H1 (cell line): Measurements from ENCODE around the gene CCDC78. TPM values are rescaled to one million over a fixed set of nuclear protein-coding genes. Genes with fewer than 3 reads are reported as not detected.

ENCODE experiments used
- CEBPB ChIP-seq: IDR thresholded peaks from 2 replicates; pipeline ENCODE4 v1.6.1; 2012; ENCODE audit warnings: low read depth, low read length
- CTCF ChIP-seq, 3 experiments: IDR thresholded peaks; 1 replicate in 2 of 3; 2 replicates in 1 of 3; pipeline versions ENCODE4 v1.5.1 to v1.6.1; 2011; ENCODE audit warnings: low read length in 3 of 3, mild to moderate bottlenecking in 3 of 3, inconsistent platforms in 2 of 3, low read depth in 1 of 3, moderate library complexity in 1 of 3; ENCODE audit not compliant: insufficient read depth in 1 of 3; ENCODE audit errors: control extremely low read depth in 1 of 3
- HDAC2 ChIP-seq, 2 experiments: fragments of 300-600 bp in 1 of 2; sonication (generic) in 1 of 2; IDR thresholded peaks; 2 replicates each; pipeline ENCODE4 v1.6.1; 2011 to 2012; ENCODE audit warnings: low read depth in 2 of 2, low read length in 2 of 2, mild to moderate bottlenecking in 2 of 2, moderate library complexity in 2 of 2, borderline replicate concordance in 1 of 2, inconsistent platforms in 1 of 2
- NRF1 ChIP-seq: IDR thresholded peaks from 2 replicates; pipeline ENCODE4 v1.6.1; 2011; ENCODE audit warnings: mild to moderate bottlenecking, low read depth, low read length, improper control_type of control experiment
- POLR2A ChIP-seq, 2 experiments: IDR thresholded peaks; 1 replicate in 1 of 2; 2 replicates in 1 of 2; pipeline ENCODE4 v1.6.1; 2011; ENCODE audit warnings: low read depth in 2 of 2, low read length in 2 of 2, mild to moderate bottlenecking in 2 of 2; ENCODE audit errors: control extremely low read depth in 1 of 2
- RAD21 ChIP-seq, 2 experiments: IDR thresholded peaks in 1 of 2; conservative IDR thresholded peaks in 1 of 2; 2 replicates each; pipeline ENCODE4 v1.6.1; 2011; ENCODE audit warnings: low read depth in 2 of 2, low read length in 2 of 2, improper control_type of control experiment in 1 of 2, inconsistent platforms in 1 of 2, mild to moderate bottlenecking in 1 of 2, moderate library complexity in 1 of 2
- RBBP5 ChIP-seq: IDR thresholded peaks from 2 replicates; pipeline ENCODE4 v1.7.1; 2012; ENCODE audit warnings: low read depth, mild to moderate bottlenecking, inconsistent platforms, low read length, moderate library complexity, borderline replicate concordance
- RXRA ChIP-seq: IDR thresholded peaks from 2 replicates; pipeline ENCODE4 v1.6.1; 2011; ENCODE audit warnings: low read depth, mild to moderate bottlenecking, low read length, moderate library complexity; ENCODE audit not compliant: insufficient read depth
- TAF7 ChIP-seq: optimal IDR thresholded peaks from 2 replicates; pipeline ENCODE3; 2011; ENCODE audit warnings: low read depth, mild to moderate bottlenecking, inconsistent platforms, low read length, moderate library complexity, borderline replicate concordance
- TBP ChIP-seq: IDR thresholded peaks from 2 replicates; pipeline ENCODE4 v1.6.1; 2011; ENCODE audit warnings: low read depth, low read length, improper control_type of control experiment
- polyA plus RNA-seq, 7 experiments: library from polyadenylated mRNA; depleted of rRNA in 3 of 7; stranded (reverse) in 5 of 7; unstranded in 2 of 7; fragments of >200 nt in 5 of 7; fragments of 200-250 nt in 2 of 7; gene quantifications; 1 replicate in 5 of 7; 2 replicates in 1 of 7; 4 replicates in 1 of 7; pipeline versions ENCODE4 v1.2.1 to v1.2.3, GENCODE V29; 2011 to 2013; ENCODE audit warnings: missing spikeins in 2 of 7, mixed read lengths in 2 of 7
- total RNA-seq: library from RNA; stranded (reverse); fragmentation: NEBNext Ultra II Directional; extraction: Animal tissue kit (Norgen Biotek cat#: 25700); gene quantifications from 2 replicates; pipeline ENCODE4 v1.2.1, GENCODE V29; 2021
- TF ChIP-seq, protein P1 (sequence below): IDR thresholded peaks from 2 replicates; pipeline ENCODE4 v1.6.1; 2012; ENCODE audit warnings: inconsistent platforms

Gene CCDC78
- total and polyA plus RNA-seq, 2 of the 8 experiments (the other 6 are each of a cell fraction or from before 2014, with no cell fraction given) = 7.1 to 8.5 TPM

DNA sequence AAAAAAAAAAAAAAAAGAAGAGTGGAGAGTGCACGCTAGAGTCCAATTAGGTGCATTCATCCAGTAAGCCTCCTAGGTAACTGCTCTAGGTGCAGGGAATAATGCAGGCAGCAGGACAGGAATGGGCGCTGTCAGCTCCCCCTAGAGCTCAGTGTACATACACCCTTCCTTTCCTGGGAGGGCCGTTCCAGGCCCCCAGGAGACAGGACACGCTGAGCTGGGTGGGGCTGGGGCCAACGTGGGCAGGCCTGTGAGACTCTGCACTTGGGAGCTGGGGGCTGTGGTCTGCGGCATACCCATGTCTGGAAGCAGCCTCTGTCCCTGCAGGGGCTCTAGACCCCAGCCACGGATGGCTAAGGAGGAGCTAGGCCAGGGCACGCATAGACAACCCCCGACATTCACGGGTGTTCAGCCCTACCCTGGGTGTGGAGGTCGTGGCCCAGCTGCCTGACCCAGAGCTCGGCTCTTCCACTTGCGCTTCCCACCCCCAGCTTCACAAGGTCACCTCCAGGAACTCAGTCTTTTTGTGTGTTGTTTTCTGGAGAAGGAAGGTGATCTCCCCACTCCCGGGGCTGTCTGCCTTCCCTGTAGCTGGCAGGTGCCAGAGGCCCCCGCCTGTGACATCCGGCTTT, 6.3 kb downstream of the CCDC78 start (continued):
- no peak for TF ChIP-seq NRF1
- no peak for TF ChIP-seq RXRA
- TF ChIP-seq, protein P1, sequence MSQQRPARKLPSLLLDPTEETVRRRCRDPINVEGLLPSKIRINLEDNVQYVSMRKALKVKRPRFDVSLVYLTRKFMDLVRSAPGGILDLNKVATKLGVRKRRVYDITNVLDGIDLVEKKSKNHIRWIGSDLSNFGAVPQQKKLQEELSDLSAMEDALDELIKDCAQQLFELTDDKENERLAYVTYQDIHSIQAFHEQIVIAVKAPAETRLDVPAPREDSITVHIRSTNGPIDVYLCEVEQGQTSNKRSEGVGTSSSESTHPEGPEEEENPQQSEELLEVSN = no peak
- TF ChIP-seq TAF7 = no peak
- TF ChIP-seq CEBPB = no peak
- 0 out of 4 replicates have a peak, but pooled peaks of 1 of the 3 experiments have one; percentile 4 for TF ChIP-seq CTCF (IDR thresholded peaks at IDR 0.05; ENCODE audit: control extremely low read depth in 1 of 3, insufficient read depth in 1 of 3, low read depth in 1 of 3, low read length in 3 of 3)
- TF ChIP-seq RAD21 (IDR thresholded peaks at IDR 0.05 in 1 of 2, conservative IDR thresholded peaks at IDR 0.05 in 1 of 2; ENCODE audit: low read depth in 2 of 2, low read length in 2 of 2) = no peak
- TF ChIP-seq HDAC2 (IDR thresholded peaks at IDR 0.05; ENCODE audit: borderline replicate concordance in 1 of 2, low read depth in 2 of 2, low read length in 2 of 2) = no peak
- no peak for TF ChIP-seq RBBP5
- TF ChIP-seq TBP = no peak
- peak in 1 of 2 experiments; percentile 36; a peak in 1 of 3 replicates for TF ChIP-seq POLR2A (IDR thresholded peaks at IDR 0.05; ENCODE audit: control extremely low read depth in 1 of 2, low read depth in 2 of 2, low read length in 2 of 2)
